Stimulated activated CD4-positive, alpha-beta T cell treated with anti-CD3 and anti-CD28 coated beads, Interleukin-12 subunit alpha, Interleukin-12 subunit beta, amount 100 ng/mL, for 24 hours (primary cell): Measurements from ENCODE around the gene BOC.

Source experiments
- DNase-seq, 2 experiments: peaks; one replicate each; pipeline ENCODE4 v3.0.0-alpha.2; 2020; ENCODE audit warnings: low read depth in 2 of 2

BOC gene

DNA sequence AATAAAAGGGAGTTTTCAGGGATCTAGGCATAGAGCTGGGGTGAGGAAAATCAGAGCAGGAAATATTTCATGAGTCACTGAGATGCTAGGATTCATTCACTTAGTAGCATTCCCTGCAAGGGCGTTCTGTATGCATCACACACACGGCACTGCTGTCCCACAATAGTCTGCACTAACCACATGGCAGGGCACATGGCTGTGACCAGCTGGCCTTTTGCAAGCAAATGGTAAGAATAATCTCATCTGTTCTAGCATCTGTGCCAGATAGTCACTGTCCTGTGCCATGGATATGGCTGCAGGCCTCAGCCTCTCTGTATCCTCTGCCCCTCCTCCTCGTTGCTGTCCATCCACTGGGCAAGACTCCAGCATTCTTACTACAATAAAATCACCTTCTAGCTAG, 37.8 kb downstream of the BOC start:
- DNase-seq: no peak

- no peak for DNase-seq
These were observed 38.2 kb downstream of the BOC start for GRCh38 chr3:113249601-113250000.

DNA sequence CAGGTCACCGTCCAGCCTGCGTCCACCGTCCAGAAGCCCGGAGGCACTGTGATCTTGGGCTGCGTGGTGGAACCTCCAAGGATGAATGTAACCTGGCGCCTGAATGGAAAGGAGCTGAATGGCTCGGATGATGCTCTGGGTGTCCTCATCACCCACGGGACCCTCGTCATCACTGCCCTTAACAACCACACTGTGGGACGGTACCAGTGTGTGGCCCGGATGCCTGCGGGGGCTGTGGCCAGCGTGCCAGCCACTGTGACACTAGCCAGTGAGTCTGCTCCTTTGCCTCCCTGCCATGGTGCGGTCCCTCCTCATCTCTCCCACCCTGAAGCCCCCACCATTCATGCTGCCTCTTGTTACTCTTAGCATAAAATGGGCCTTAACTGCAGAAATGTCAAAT, 39.2 kb downstream of the BOC start:
- no peak for DNase-seq

DNA sequence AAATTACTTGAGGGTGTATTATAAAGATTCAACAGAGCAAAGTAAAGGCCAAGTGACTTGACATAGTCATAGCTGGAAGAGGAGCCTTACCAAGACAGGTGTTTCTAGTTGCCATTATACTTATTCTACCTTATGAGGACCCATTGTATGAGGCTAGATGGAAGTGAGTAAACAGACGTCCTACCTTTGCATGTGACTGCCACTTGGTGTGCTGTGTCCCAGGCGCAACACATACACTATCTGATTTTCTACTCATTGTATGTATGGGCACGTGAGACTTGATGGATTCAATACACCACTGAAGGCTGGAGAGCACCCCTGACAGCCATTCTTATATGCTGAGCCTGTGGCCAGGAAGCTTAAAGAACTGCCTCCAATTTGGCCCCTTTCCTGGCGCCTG, 40.5 kb downstream of the BOC start:
- DNase-seq: no peak

GRCh38 chr3:113252553-113252952, 41.2 kb downstream of the BOC start:
- DNase-seq: no peak

DNA sequence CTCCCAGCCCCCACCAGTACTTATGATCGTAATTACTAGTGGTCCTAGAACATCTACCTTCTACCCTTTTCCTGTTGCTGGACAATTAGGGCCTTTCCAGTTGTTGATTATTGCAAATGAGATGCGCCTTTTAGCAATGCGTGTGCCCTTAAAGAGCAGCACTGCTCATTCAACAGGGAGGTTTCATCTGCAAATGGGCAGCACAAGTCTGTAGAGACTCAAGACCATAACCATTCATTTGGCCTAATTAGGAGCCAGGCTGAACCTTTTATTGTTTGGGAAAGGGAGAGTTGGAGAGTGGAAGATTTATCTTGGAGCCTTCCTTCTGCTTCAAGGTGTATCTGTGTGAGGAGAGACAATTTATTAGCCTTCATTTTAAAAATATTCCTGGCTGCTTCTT, 42.3 kb downstream of the BOC start:
- no peak for DNase-seq

GRCh38 chr3:113254171-113254947, 43.0 kb downstream of the BOC start:
- no peak for DNase-seq

- DNase-seq: no peak
These were observed 43.9 kb downstream of the BOC start for GRCh38 chr3:113255100-113255853.

GRCh38 chr3:113255854-113256615, 44.7 kb downstream of the BOC start:
- DNase-seq: no peak

DNA sequence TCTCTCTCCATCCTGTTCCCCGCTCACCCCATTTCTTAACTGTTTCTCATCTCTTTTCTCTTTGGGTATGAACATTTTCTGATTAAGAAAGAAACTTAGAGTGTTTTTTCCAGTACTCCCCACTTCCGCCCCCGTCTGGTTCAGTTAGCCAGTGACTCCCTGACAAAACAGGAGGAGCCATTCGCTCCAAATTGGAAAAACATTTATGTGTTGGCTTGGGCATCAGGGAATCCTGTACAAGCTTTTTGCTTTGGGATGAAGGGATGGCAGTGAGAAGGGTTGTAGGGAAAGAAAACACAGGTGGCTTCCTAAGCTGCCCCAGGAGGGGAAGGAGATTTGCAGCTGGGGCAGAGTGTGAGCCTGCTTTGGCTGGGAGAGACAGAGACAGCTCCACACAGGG, 47.0 kb downstream of the BOC start:
- no peak for DNase-seq

DNA sequence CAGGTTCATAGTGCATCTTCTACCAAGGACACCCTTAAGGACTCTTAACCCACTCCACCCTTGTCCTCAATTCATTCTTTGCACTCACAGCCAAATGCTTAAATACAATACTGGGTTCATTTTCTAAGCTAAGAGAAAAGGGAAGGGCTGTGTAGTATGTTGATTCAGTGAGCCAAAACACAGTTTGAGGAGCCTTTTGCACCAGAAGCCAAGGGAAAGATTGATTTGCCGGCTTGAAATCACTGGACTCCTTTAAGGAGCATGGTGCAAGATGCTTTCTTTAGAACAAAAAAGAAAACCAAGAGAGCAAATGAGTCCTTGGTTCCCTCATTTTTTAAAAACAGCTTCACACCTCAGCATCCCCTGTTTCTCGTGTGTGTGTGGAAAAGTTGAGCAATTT, 47.8 kb downstream of the BOC start:
- DNase-seq: no peak

GRCh38 chr3:113261063-113261625, 49.8 kb downstream of the BOC start:
- no peak for DNase-seq

DNA sequence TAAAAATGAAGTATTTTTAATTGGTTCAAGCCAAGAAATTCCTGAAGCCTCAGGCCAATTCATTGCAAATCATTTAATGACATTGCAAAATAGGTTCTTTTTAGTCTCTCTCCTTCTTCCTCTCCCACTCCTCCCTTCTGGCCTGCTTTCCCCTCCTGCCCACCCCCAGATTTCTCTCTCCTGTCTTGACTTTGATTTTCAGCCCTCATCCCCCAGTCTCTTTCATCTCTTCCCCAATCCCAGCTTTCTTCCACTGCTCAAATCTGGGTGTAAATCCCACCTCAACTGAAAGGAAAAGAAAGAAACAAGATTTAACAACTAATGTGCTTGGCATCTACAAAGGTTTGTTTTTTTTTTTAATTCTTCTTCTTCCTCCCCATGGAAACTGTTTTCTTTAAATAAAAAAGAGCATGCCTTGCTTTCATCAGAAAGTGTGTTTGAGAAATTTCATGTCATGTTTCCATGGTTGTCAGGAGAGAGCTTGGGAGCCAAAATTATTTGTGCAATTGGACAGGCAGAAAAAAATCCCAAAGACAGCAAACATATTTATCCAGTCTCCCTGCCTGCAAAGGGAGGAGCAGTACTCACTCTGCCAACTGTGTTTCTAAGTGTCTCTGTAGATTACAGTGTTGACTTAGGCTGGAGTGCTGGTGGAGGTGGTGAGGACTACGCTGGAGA, 50.4 kb downstream of the BOC start:
- DNase-seq: no peak

GRCh38 chr3:113262304-113262665, 50.9 kb downstream of the BOC start:
- no peak for DNase-seq

DNA sequence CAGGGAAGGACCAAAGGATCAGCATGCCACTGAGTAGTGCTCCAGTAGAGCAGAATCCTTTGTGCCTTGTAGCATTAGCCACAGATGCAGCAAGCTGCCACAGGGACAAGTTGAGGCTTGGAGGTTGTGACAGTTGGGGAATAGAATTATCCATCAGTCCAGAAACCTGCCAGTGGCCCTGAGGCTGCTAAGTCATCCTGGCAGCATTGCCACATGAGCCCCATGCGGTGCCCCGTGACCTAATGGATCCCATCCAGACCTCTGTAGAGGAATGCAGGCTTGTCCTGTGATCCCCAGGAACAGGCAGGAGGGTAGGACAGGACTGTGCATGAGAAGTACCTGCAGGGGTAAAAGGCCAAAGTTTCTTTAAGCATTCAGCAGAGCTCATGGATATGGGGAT, 51.7 kb downstream of the BOC start:
- DNase-seq: no peak

DNA sequence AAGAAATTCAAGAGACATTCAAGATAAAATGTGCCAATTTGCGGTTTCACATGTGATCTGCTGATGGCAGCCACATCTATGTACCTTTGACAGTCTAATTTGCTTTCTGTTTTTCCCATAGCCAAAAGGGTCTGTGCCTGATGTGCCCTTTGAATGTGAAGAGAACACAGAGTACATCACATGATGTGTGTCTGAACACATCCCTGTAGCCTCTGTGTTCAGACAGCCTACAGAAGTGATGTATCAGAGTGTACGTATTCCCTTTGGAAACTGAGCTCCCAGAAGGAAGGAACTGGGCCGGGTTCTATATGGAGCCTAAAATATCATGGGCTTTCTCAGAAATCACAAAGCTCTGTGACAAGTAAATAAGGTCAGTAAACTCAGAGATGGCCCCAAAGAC, 52.4 kb downstream of the BOC start:
- no peak for DNase-seq

DNA sequence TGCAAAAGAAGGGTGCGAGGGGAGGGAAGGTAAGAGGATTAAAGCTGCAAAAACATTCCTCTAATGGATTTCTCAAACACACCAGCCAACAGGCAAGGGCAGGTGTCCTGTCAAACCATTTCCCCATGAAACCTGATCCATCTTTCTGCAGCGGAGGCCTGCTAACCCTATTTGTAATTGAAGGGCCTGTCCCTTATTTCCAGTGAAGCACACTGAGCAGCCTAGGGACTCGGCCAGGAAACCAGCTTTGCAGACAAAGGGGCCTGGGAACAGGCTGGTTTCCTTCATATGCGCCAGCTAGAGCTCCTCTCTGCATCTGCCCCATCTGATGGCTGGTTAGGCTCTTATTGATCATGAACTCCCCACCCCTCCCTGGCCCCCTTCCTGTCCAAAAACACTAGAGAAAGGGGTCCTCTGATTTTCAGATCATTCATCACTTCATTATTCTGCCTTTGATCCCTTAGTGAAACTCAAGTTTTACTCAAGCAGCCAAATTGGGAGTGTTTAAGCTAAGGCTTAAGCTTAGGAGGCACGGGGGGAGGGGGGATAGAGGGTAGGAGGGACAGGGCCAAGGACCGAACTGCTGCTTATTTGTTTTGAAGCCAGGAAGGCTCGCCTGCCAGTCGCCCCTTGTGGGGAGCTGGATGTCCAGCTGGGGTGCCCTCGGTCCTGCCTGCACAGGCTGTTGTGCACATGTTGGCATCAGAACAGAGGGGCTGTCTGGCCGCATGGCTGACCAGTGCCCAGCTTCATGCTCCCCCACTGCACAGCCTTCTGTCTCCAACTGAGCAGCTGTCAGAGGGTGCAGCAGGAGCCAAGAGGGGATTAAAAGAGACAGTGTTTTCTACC, 53.1 kb downstream of the BOC start:
- no peak for DNase-seq

- no peak for DNase-seq
These were observed 53.9 kb downstream of the BOC start for GRCh38 chr3:113265231-113265630.

- DNase-seq: no peak
These were observed 55.4 kb downstream of the BOC start for GRCh38 chr3:113266738-113267137.

- no peak for DNase-seq
These were observed 57.0 kb downstream of the BOC start for GRCh38 chr3:113268311-113268710.

DNA sequence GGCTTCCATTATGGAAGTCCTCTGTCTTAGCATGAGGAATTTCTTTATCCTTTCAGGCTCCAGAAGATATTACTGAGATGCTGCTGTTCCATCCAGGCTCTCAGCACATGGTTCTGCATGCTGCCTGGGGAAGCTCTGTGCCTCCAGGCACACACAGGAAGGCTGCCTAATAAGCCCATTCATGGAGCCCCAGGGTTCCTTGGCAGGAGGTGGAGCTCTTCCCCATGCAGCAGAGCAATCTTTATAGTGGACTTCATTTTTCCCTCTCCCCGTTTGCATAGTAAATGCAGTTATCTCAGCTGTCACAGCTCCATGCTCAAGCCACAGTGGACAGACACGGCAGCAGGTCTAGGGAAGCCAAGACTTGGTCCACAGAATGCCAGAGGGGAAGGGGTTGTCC, 57.6 kb downstream of the BOC start:
- DNase-seq: no peak
